SK-N-SH (cell line): ENCODE measurements around the gene KLF13. TPM values are rescaled to one million over a fixed set of nuclear protein-coding genes. Genes with fewer than 3 reads are reported as not detected.

Experiments
- CTCF ChIA-PET: fragments of 300-600, 350-600 bp; formaldehyde crosslinking; extraction: SDS; loops from one replicate; lab custom pipeline; 2021; lab: Yijun Ruan, JAX
- POLR2A ChIA-PET: fragments of 350-600 bp; sonication (Branson Sonifier 250); formaldehyde crosslinking; extraction: SDS; loops from one replicate; lab custom pipeline; 2020; ENCODE audit warnings: antibody characterized with exemption, inconsistent platforms; lab: Yijun Ruan, JAX
- DNase-seq: peaks from one replicate; pipeline ENCODE4 v3.0.0; 2012
- H2AFZ ChIP-seq: fragments of 200-600 bp; sonication (generic); 2 replicates; pipeline ENCODE4 v1.8.1; 2016; ENCODE audit warnings: antibody characterized with exemption, mild to moderate bottlenecking, low read depth
- H3F3A ChIP-seq: fragments of 200-600 bp; sonication (generic); replicated peaks from 2 replicates; pipeline ENCODE3; 2016; ENCODE audit warnings: antibody characterized with exemption, mild to moderate bottlenecking; ENCODE audit not compliant: insufficient read depth
- H3K27ac ChIP-seq, 2 experiments: fragments of 200-500 bp in 1 of 2; fragments of 200-600 bp in 1 of 2; sonication (Bioruptor generic) in 1 of 2; sonication (generic), shearing (Covaris generic) in 1 of 2; 2 replicates each; pipeline versions ENCODE4 v1.5.1 to v1.6.1; 2014 to 2016; ENCODE audit warnings: low read depth in 2 of 2, inconsistent platforms in 1 of 2, low read length in 1 of 2, mild to moderate bottlenecking in 1 of 2, mixed read lengths in 1 of 2
- H3K27me3 ChIP-seq: fragments of 200-600 bp; sonication (generic), shearing (Covaris generic); 2 replicates; pipeline ENCODE4 v1.6.1; 2016; ENCODE audit warnings: mixed run types; ENCODE audit not compliant: insufficient read depth
- H3K36me3 ChIP-seq, 2 experiments: fragments of 200-500 bp in 1 of 2; fragments of 200-600 bp in 1 of 2; sonication (Bioruptor generic) in 1 of 2; sonication (generic) in 1 of 2; replicated peaks in 1 of 2; 2 replicates each; pipeline versions ENCODE3 to v1.5.1; 2014 to 2016; ENCODE audit warnings: low read length in 1 of 2, mild to moderate bottlenecking in 1 of 2; ENCODE audit not compliant: insufficient read depth in 2 of 2, control insufficient read depth in 1 of 2
- H3K4me1 ChIP-seq, 2 experiments: fragments of 200-500 bp in 1 of 2; fragments of 200-600 bp in 1 of 2; sonication (Bioruptor generic) in 1 of 2; sonication (generic), shearing (Covaris generic) in 1 of 2; 2 replicates each; pipeline versions ENCODE4 v1.5.1 to v1.6.1; 2014 to 2016; ENCODE audit warnings: low read depth in 1 of 2, low read length in 1 of 2, mixed run types in 1 of 2; ENCODE audit not compliant: insufficient read depth in 2 of 2, control insufficient read depth in 1 of 2
- H3K4me2 ChIP-seq: fragments of 200-600 bp; sonication (generic), shearing (Covaris generic); 2 replicates; pipeline ENCODE4 v1.6.1; 2017; ENCODE audit warnings: mixed run types
- H3K4me3 ChIP-seq, 2 experiments: fragments of 200-500 bp in 1 of 2; fragments of 200-600 bp in 1 of 2; sonication (Bioruptor generic) in 1 of 2; sonication (generic), shearing (Covaris generic) in 1 of 2; 2 replicates each; pipeline versions ENCODE4 v1.5.1 to v1.8.1; 2014 to 2016; ENCODE audit warnings: low read depth in 2 of 2, inconsistent platforms in 1 of 2, low read length in 1 of 2, mild to moderate bottlenecking in 1 of 2, mixed read lengths in 1 of 2, moderate library complexity in 1 of 2
- H3K79me2 ChIP-seq: fragments of 200-600 bp; sonication (generic); 2 replicates; pipeline ENCODE4 v1.8.1; 2017; ENCODE audit warnings: mild to moderate bottlenecking; ENCODE audit not compliant: insufficient read depth
- H3K9ac ChIP-seq: fragments of 200-600 bp; sonication (generic); 2 replicates; pipeline ENCODE4 v1.6.1; 2017; ENCODE audit warnings: mixed run types
- H3K9me2 ChIP-seq: fragments of 200-600 bp; sonication (generic); 2 replicates; pipeline ENCODE4 v1.6.1; 2017; ENCODE audit warnings: mixed run types
- H3K9me3 ChIP-seq: fragments of 200-600 bp; sonication (generic); 2 replicates; pipeline ENCODE4 v1.6.1; 2017; ENCODE audit warnings: mixed run types, mild to moderate bottlenecking, moderate library complexity
- H4K20me1 ChIP-seq: fragments of 200-600 bp; sonication (generic); 2 replicates; pipeline ENCODE4 v1.6.1; 2017; ENCODE audit warnings: mild to moderate bottlenecking, mixed run types; ENCODE audit not compliant: insufficient read depth
- CHD2 ChIP-seq: fragments of 150-350 bp; IDR thresholded peaks from 2 replicates; pipeline ENCODE4 v1.6.1; 2018; ENCODE audit warnings: low read length; ENCODE audit not compliant: partially characterized antibody
- ELF1 ChIP-seq: IDR thresholded peaks from 2 replicates; pipeline ENCODE4 v1.4.0; 2012
- EZH2phosphoT487 ChIP-seq: fragments of 200-600 bp; sonication (generic); IDR thresholded peaks from 2 replicates; pipeline ENCODE4 v1.6.1; 2017; ENCODE audit warnings: low read depth, mixed run types, mild to moderate bottlenecking, antibody characterized with exemption, moderate library complexity, borderline replicate concordance
- JUND ChIP-seq: IDR thresholded peaks from 2 replicates; pipeline ENCODE4 v1.4.0; 2012
- NFIC ChIP-seq: IDR thresholded peaks from 2 replicates; pipeline ENCODE4 v1.4.0; 2012; ENCODE audit warnings: borderline replicate concordance
- RAD21 ChIP-seq: IDR thresholded peaks from 2 replicates; pipeline ENCODE4 v1.6.1; 2012; ENCODE audit warnings: mild to moderate bottlenecking, low read length
- RCOR1 ChIP-seq: fragments of 150-350 bp; IDR thresholded peaks from 2 replicates; pipeline ENCODE4 v1.6.1; 2017; ENCODE audit warnings: antibody characterized with exemption, low read length
- WGBS: methylation state at CpG from one replicate; pipeline ENCODE4 v1.1.6; 2017; ENCODE audit warnings: low lambda C conversion rate; 5-methylcytosine and 5-hydroxymethylcytosine counted together
- polyA plus RNA-seq, 3 experiments: library from polyadenylated mRNA; depleted of rRNA; stranded (reverse); fragments of >200 nt; gene quantifications; 2 replicates each; pipeline ENCODE4 v1.2.3, GENCODE V29; 2012
- TF ChIP-seq, protein P1 (sequence below): IDR thresholded peaks from 2 replicates; pipeline ENCODE4 v1.6.1; 2012; ENCODE audit warnings: mild to moderate bottlenecking, low read depth, low read length, moderate library complexity
- TF ChIP-seq, protein P2 (sequence below): IDR thresholded peaks from 2 replicates; pipeline ENCODE4 v1.4.0; 2012; ENCODE audit warnings: low read depth, borderline replicate concordance
- TF ChIP-seq, protein P3 (sequence below): fragments of 200-600 bp; sonication (generic); IDR thresholded peaks from 2 replicates; pipeline ENCODE4 v1.6.1; 2017; ENCODE audit warnings: antibody characterized with exemption, mild to moderate bottlenecking, moderate library complexity

KLF13 gene
- polyA plus RNA-seq, 1 of the 3 experiments (the other 2 are of a cell fraction), result 7.1 TPM

- TF ChIP-seq, protein P1, sequence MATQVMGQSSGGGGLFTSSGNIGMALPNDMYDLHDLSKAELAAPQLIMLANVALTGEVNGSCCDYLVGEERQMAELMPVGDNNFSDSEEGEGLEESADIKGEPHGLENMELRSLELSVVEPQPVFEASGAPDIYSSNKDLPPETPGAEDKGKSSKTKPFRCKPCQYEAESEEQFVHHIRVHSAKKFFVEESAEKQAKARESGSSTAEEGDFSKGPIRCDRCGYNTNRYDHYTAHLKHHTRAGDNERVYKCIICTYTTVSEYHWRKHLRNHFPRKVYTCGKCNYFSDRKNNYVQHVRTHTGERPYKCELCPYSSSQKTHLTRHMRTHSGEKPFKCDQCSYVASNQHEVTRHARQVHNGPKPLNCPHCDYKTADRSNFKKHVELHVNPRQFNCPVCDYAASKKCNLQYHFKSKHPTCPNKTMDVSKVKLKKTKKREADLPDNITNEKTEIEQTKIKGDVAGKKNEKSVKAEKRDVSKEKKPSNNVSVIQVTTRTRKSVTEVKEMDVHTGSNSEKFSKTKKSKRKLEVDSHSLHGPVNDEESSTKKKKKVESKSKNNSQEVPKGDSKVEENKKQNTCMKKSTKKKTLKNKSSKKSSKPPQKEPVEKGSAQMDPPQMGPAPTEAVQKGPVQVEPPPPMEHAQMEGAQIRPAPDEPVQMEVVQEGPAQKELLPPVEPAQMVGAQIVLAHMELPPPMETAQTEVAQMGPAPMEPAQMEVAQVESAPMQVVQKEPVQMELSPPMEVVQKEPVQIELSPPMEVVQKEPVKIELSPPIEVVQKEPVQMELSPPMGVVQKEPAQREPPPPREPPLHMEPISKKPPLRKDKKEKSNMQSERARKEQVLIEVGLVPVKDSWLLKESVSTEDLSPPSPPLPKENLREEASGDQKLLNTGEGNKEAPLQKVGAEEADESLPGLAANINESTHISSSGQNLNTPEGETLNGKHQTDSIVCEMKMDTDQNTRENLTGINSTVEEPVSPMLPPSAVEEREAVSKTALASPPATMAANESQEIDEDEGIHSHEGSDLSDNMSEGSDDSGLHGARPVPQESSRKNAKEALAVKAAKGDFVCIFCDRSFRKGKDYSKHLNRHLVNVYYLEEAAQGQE, result no peak
- TF ChIP-seq, protein P2, sequence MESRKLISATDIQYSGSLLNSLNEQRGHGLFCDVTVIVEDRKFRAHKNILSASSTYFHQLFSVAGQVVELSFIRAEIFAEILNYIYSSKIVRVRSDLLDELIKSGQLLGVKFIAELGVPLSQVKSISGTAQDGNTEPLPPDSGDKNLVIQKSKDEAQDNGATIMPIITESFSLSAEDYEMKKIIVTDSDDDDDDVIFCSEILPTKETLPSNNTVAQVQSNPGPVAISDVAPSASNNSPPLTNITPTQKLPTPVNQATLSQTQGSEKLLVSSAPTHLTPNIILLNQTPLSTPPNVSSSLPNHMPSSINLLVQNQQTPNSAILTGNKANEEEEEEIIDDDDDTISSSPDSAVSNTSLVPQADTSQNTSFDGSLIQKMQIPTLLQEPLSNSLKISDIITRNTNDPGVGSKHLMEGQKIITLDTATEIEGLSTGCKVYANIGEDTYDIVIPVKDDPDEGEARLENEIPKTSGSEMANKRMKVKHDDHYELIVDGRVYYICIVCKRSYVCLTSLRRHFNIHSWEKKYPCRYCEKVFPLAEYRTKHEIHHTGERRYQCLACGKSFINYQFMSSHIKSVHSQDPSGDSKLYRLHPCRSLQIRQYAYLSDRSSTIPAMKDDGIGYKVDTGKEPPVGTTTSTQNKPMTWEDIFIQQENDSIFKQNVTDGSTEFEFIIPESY, result no peak
- TF ChIP-seq RAD21 (no peak), JUND (no peak), NFIC (no peak), RCOR1 (no peak), EZH2phosphoT487 (no peak), CHD2 (no peak), ELF1 (no peak)
- TF ChIP-seq, protein P3, sequence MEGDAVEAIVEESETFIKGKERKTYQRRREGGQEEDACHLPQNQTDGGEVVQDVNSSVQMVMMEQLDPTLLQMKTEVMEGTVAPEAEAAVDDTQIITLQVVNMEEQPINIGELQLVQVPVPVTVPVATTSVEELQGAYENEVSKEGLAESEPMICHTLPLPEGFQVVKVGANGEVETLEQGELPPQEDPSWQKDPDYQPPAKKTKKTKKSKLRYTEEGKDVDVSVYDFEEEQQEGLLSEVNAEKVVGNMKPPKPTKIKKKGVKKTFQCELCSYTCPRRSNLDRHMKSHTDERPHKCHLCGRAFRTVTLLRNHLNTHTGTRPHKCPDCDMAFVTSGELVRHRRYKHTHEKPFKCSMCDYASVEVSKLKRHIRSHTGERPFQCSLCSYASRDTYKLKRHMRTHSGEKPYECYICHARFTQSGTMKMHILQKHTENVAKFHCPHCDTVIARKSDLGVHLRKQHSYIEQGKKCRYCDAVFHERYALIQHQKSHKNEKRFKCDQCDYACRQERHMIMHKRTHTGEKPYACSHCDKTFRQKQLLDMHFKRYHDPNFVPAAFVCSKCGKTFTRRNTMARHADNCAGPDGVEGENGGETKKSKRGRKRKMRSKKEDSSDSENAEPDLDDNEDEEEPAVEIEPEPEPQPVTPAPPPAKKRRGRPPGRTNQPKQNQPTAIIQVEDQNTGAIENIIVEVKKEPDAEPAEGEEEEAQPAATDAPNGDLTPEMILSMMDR, result no peak
Measured at GRCh38 chr15:31277335-31278060, 49.1 kb upstream of the KLF13 start (continued).

DNA sequence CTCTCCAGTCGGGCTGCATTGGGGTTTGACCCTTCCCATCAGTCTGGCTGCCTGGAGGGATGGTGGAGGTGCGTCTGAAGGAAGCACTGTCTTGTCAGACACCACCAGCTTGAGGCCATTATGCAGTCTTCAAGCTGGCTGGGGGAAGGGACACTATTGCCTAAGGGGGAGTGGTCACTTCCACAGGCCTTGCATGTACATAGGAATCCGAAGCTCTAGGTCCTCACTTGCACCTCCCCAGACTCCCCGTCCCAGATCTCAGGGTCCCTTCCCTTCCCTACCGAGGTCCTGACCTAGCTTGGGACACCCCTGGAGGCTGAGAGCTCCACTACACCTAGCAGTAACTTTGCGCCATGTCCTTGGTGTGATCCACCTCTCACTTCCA, 48.6 kb upstream of the KLF13 start:
- H3K27ac ChIP-seq, result no peak overlapping the region
- no peaks in the 10 kb centered on the region for H3K79me2 ChIP-seq
- WGBS, result 41% methylated on average over 5 of the region's 6 CpGs
- no peak for TF ChIP-seq JUND
- TF ChIP-seq CHD2, result no peak
- no peak overlapping the region for H3K9ac ChIP-seq
- ChIA-PET POLR2A (no interaction called here), CTCF (interaction anchor here (0.5 kb wide), 1 partner anchor 193 kb away, joined by 3 read pairs; no protein-coding TSS in a partner anchor)
- no peak overlapping the region for H3K4me2 ChIP-seq
- no peaks in the 10 kb centered on the region for H3K36me3 ChIP-seq
- no peaks in the 10 kb centered on the region for H4K20me1 ChIP-seq
- no peaks in the 10 kb centered on the region for H3K27me3 ChIP-seq
- no peak overlapping the region for H3K4me3 ChIP-seq
- peaks cover 0 to 33% of the 10 kb centered on the region in 2 experiments; a peak in 1 of 4 replicates for H3K4me1 ChIP-seq
- no peaks in the 10 kb centered on the region for H3F3A ChIP-seq
- DNase-seq, result peak; percentile 9
- no peaks in the 10 kb centered on the region for H3K9me3 ChIP-seq
- H2AFZ ChIP-seq, result no peak overlapping the region
- no peaks in the 10 kb centered on the region for H3K9me2 ChIP-seq
